ENCODE data around the gene A4GALT.

Gene A4GALT

DNA sequence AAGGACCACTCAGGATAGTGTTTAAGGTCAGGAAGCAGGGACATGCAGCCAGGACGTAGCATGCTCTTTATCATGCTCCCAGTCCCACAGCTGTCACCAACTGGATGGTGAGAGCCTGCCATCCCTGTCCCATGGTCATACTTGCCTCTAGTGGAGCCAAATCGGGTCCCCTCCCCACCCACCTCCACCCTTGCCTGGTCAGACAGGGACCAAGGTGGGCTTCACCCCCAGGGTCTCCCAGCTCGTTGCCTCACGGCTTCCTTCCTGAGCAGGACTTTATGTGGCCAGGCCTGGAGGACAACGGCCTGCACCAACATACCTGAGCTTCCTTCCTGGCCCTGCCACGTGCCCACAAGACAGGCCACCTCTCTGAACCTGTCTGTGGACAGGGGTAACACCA is 19.8 kb downstream of the A4GALT start:
- Mint-ChIP-seq H3K4me1 (ENCODE audit: low read depth) (no peaks in the 10 kb centered on the region), H3K27me3 (ENCODE audit: low read depth) (no peaks in the 10 kb centered on the region), H3K36me3 (ENCODE audit: low read depth) (no peaks in the 10 kb centered on the region), H3K9me3 (no peaks in the 10 kb centered on the region), H3K4me3 (no peak overlapping the region), H3K27ac (no peak overlapping the region)

DNA sequence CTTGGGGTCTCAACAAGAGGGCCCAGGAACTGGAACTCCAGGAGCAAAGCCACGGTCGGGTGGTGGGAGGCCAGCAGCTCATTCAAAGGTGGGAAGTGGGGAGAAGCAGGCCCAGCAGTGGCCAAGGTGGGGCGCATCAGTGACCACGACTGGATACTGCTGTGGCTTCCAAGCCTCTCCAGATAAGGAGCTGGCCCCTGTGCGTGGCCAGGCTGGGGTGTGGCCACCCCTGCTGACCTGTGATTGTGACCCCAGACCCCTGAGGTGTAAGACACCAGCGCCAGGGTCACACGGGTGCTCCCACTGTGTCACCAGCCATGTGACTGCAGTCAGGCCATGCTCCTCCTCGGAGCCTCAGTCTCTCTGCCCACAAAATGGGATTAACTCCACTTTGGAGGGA is 20.3 kb downstream of the A4GALT start:
- Mint-ChIP-seq H3K9me3 (no peaks in the 10 kb centered on the region), H3K4me1 (ENCODE audit: low read depth) (no peaks in the 10 kb centered on the region), H3K27ac (no peak overlapping the region), H3K36me3 (ENCODE audit: low read depth) (no peaks in the 10 kb centered on the region), H3K27me3 (ENCODE audit: low read depth) (no peaks in the 10 kb centered on the region), H3K4me3 (no peak overlapping the region)

DNA sequence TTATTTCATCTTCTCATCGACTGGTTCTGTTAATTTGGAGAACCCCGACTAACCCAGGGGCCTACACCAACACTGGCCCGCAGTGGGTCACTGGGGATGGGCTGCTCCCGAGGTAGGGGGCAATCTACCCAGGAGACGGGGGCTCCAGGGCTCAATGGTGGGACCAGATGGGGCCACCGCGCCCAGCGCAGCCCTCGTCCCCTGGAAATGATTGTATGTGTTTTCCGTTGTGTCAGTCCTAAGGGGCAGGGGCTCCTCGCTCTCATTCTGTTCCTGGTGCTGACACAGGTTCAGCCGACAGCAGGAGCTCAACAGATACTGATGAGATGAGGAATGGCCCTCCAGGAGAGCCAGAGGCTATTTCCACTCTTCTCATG is 20.7 kb downstream of the A4GALT start:
- H3K4me1 Mint-ChIP-seq (ENCODE audit: low read depth), result no peaks in the 10 kb centered on the region
- H3K9me3 Mint-ChIP-seq, result no peaks in the 10 kb centered on the region
- no peaks in the 10 kb centered on the region for H3K36me3 Mint-ChIP-seq (ENCODE audit: low read depth)
- H3K27me3 Mint-ChIP-seq (ENCODE audit: low read depth), result no peaks in the 10 kb centered on the region
- no peak overlapping the region for H3K27ac Mint-ChIP-seq
- H3K4me3 Mint-ChIP-seq, result no peak overlapping the region

DNA sequence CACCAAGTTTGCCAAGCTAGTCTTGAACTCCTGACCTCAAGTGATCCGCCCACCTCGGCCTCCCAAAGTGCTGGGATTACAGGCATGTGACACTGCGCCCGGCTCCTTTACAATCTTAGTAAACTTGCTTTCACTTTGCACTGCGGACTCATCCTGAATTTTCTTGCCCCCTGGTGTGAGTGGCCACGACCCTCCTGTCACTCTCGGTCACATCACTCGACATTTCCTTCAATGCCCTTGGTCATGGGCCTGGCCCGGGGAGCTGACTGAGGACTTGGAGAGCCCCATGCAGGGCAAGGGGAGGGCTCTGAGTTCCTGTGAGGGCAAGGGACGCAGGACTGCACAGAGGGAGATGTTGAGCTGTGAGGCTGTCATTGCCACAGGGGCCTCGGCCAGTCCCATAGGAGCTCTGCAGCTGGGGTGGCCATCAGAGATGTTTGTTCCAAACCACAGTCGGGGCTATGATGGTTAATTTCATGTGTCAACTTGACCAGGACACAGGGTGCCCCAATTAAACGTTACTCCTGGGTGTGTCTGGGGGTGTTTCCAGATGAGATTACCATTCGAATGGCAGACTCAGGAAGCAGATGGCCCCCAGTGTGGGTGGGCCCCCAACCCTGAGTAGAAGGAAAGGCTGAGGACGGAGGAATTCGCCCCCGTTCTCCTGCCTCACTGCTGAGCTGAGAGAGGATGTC is 21.2 kb downstream of the A4GALT start:
- Mint-ChIP-seq H3K27me3 (ENCODE audit: low read depth) (no peaks in the 10 kb centered on the region), H3K4me1 (ENCODE audit: low read depth) (no peaks in the 10 kb centered on the region), H3K4me3 (no peak overlapping the region), H3K27ac (no peak overlapping the region), H3K9me3 (no peaks in the 10 kb centered on the region), H3K36me3 (ENCODE audit: low read depth) (no peaks in the 10 kb centered on the region)

DNA sequence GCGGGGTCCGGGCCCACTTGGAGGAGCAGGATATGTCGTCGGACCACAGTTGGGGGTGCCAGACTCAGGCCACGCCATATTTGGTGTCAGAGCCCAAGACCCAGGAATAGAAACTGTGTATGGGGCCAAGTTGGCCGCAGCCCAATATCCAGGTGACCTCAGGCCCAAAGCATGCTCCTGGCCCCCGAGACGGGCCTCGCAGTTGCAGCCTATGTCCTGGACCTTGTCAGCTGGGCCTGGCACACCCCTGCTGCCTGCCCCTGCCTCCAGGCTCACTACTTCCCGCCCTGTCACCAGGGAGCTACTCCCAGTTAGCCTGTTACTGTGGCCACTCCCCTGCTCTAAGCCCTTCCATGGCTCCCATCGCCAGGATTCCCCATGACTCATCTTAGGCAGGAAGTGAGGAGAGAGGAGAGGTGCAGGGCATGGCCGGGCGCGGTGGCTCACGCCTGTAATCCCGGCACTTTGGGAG is 23.1 kb downstream of the A4GALT start:
- Mint-ChIP-seq H3K4me3 (no peak overlapping the region), H3K27me3 (ENCODE audit: low read depth) (no peaks in the 10 kb centered on the region), H3K27ac (no peak overlapping the region), H3K4me1 (ENCODE audit: low read depth) (no peaks in the 10 kb centered on the region), H3K36me3 (ENCODE audit: low read depth) (no peaks in the 10 kb centered on the region), H3K9me3 (no peaks in the 10 kb centered on the region)

DNA sequence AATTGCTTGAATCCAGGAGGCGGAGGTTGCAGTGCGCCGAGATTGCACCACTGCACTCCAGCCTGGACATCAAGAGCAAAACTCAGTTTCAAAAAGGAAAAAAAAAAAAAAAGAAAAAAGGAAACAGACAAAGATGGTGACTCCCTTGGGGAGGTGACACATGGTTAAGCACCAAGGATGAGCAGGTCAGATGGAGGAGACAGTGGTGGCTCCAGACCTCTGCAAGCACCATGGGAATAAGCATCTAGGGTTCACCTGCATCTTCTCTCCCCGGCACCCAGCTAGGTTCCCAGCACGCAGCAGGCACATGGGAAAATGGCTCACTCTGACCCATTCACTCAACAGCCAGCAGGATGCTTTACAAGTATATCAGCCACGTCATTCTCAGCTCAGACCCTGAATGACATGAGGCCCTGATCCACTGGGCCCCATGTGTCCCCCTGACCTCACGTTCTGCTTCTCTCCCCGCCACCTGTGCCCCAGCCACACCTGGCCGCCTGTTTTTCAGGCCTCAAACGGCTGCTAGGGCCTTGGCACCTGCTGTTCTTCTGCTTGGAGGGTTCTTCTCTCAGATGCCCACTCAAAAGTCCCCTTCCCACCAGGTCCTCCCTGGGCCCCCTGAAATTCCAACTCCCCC is 24.2 kb downstream of the A4GALT start:
- no peaks in the 10 kb centered on the region for H3K4me1 Mint-ChIP-seq (ENCODE audit: low read depth)
- no peaks in the 10 kb centered on the region for H3K36me3 Mint-ChIP-seq (ENCODE audit: low read depth)
- H3K27me3 Mint-ChIP-seq (ENCODE audit: low read depth), result no peaks in the 10 kb centered on the region

DNA sequence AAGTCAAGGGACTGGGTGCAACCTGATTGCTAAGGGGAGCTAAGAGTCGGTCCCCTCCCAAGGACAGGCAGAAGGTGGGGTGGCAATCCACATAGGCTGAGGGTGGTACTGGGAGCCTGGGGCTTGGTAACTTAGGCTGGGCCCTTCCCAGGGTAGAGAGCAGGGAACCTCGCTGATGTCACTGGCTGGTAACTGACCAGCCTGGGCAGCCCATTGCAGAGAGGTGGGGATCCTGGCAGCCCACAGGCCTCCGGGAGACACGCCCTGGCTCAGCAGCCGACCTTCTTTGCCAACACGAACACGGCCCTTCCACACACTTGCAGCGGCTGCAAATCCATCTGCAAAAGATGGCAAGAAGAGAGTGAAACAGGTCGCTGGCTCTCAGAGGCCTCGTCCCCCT is 25.4 kb downstream of the A4GALT start:
- no peak overlapping the region for H3K27ac Mint-ChIP-seq
- no peaks in the 10 kb centered on the region for H3K9me3 Mint-ChIP-seq
- no peaks in the 10 kb centered on the region for H3K27me3 Mint-ChIP-seq (ENCODE audit: low read depth)
- H3K36me3 Mint-ChIP-seq (ENCODE audit: low read depth), result no peaks in the 10 kb centered on the region
- no peak overlapping the region for H3K4me3 Mint-ChIP-seq
- no peaks in the 10 kb centered on the region for H3K4me1 Mint-ChIP-seq (ENCODE audit: low read depth)

More for the DNA sequence above, 24.2 kb downstream of the A4GALT start:
- Mint-ChIP-seq H3K9me3 (no peaks in the 10 kb centered on the region), H3K27ac (no peak overlapping the region), H3K4me3 (no peak overlapping the region)

DNA sequence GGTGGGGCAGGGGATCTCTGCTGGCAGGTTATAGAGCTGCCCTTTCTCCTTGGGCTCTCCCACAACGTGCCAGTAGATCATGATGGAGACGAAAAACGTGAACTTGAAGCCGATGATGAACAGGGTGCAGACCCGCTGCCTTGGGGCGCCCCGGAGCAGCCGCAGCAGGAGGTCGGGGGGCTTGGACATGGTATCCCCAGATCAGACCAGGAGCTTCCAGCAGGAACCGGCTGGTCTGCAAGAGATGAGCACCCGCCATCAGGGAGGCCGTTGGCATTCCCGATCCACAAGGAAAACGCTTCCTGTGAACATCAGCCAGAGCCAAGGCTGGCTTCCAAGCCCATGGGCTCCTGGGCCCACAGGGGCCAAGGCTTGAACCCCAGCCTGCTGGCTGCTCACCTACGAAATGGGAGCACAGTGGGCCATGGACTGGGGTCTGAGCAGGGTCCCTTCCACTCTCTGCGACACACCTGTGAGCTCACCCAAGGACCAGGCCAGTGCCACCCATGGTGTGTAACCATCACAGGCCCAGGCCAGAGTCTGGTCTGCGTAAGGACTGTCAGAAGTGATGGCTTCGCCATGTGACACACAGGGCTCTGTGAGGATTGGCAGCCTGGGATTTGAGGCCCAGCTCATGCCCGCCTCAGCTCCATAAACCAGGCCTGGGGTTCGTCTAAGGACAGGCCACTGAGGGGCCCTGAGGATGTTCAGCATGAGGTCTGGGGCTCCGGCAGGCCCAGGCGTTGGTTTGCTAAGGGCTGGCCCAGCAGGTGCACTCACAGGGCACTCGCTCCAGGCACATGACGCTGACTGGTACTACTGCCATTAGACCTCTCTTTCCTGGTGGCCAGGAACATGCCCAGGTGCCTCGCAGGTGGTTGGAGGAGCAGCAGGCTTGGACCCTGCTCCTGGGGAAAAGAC is 26.6 kb downstream of the A4GALT start:
- H3K27ac Mint-ChIP-seq, result no peak overlapping the region
- no peaks in the 10 kb centered on the region for H3K4me1 Mint-ChIP-seq (ENCODE audit: low read depth)

DNA sequence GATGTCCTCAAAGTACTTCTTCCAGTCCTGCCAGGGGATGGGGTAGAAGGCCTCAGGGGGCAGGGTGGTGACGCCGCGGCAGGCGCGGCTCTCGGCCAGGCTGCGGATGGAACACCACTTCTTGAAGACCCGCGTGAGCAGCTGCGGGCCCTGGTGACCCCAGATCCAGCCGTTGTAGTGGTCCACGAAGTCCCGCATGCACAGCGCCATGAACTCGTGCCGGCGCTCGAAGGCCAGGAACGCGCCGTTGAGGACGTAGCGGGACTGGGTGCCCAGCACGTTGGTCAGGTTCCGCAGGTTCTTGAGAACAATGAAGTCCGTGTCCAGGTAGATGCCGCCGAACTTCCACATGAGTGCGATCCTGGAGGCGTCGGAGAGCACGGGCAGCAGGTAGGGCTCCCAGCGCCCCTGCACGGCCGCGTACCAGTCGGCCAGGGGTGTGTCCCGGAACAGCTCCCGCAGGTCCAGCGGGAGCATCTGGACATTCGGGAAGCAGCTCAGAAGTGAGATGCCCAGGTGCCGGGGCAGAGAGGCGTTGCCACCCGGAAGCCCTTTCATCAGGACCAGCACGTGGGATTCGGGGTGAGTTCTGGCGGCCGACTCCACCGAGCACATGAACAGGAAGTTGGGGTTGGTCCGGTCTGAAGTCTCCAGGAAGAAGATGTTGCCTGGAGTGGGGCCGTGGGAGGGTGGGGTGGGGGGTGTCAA is 27.5 kb downstream of the A4GALT start:
- Mint-ChIP-seq H3K9me3 (no peaks in the 10 kb centered on the region), H3K36me3 (ENCODE audit: low read depth) (no peaks in the 10 kb centered on the region)

More for the DNA sequence above, 26.6 kb downstream of the A4GALT start:
- Mint-ChIP-seq H3K27me3 (ENCODE audit: low read depth) (no peaks in the 10 kb centered on the region), H3K36me3 (ENCODE audit: low read depth) (no peaks in the 10 kb centered on the region), H3K4me3 (no peak overlapping the region), H3K9me3 (no peaks in the 10 kb centered on the region)

DNA sequence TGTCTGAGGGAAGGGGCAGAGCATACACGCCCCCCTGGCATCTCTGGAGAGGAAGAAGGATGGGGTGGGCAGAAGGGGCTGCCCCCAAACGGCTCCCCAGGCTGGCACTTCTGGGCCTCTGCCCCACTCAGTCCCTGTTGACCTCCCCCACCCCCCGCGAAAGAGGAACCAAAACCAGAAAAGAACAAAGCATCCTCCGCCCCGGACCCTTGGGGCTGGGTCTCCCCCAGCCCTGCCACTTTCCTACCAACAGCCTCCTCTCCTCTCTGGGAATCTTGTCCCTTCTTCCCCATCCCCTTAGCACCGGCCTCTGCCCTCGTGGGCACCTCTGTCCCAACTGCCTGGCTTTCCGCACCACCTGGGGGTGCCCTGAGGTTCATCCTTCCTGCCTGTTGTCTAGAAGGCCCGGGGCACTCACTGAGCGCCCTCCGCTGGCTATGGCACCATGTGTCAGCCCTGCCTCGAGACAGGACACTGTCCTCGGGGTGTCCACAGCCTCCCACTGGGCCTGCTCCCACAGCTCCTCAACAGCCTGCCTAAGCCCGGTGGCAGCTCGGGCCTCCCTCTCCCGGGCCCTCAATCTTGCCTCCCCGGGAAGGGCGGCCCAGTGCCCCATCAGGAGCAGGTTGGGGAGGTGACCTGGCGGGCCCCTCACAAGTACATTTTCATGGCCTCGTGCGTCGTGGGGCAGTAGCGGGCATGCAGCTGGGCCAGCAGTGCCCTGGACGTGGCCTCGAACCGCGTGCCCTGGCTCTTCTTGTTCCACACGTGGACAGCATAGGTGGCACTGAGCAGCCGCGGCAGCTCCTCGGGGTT is 28.2 kb downstream of the A4GALT start:
- H3K27ac Mint-ChIP-seq, result no peak overlapping the region
- H3K4me3 Mint-ChIP-seq, result no peak overlapping the region
- no peaks in the 10 kb centered on the region for H3K4me1 Mint-ChIP-seq (ENCODE audit: low read depth)
- H3K27me3 Mint-ChIP-seq (ENCODE audit: low read depth), result no peaks in the 10 kb centered on the region
- H3K9me3 Mint-ChIP-seq, result no peaks in the 10 kb centered on the region
- H3K36me3 Mint-ChIP-seq (ENCODE audit: low read depth), result no peaks in the 10 kb centered on the region

More for the DNA sequence above, 27.5 kb downstream of the A4GALT start:
- Mint-ChIP-seq H3K4me3 (no peak overlapping the region), H3K27me3 (ENCODE audit: low read depth) (no peaks in the 10 kb centered on the region), H3K4me1 (ENCODE audit: low read depth) (no peaks in the 10 kb centered on the region), H3K27ac (no peak overlapping the region)

DNA sequence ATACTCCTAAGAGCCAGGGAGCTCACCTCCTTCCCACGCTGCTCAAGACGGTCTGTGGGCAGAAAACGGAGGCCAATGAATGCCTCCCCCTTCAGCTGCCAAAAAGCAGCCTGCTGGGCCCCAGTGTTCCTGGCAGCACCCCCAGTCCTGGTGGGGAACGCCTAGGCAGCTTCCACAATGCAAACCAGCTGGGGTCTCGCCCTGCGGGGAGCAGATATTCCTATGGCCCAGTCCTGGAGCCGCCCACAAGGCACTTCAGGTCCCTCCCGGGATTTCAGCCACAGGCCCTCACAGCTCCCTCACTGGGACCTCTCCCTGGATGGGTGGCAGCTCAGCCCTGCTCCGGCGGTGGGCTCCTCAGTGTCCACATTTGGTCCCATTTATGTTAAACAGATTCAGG is 29.2 kb downstream of the A4GALT start:
- H3K27ac Mint-ChIP-seq, result no peak overlapping the region
- no peak overlapping the region for H3K4me3 Mint-ChIP-seq
- no peaks in the 10 kb centered on the region for H3K4me1 Mint-ChIP-seq (ENCODE audit: low read depth)
- H3K27me3 Mint-ChIP-seq (ENCODE audit: low read depth), result no peaks in the 10 kb centered on the region
- no peaks in the 10 kb centered on the region for H3K9me3 Mint-ChIP-seq
- no peaks in the 10 kb centered on the region for H3K36me3 Mint-ChIP-seq (ENCODE audit: low read depth)

DNA sequence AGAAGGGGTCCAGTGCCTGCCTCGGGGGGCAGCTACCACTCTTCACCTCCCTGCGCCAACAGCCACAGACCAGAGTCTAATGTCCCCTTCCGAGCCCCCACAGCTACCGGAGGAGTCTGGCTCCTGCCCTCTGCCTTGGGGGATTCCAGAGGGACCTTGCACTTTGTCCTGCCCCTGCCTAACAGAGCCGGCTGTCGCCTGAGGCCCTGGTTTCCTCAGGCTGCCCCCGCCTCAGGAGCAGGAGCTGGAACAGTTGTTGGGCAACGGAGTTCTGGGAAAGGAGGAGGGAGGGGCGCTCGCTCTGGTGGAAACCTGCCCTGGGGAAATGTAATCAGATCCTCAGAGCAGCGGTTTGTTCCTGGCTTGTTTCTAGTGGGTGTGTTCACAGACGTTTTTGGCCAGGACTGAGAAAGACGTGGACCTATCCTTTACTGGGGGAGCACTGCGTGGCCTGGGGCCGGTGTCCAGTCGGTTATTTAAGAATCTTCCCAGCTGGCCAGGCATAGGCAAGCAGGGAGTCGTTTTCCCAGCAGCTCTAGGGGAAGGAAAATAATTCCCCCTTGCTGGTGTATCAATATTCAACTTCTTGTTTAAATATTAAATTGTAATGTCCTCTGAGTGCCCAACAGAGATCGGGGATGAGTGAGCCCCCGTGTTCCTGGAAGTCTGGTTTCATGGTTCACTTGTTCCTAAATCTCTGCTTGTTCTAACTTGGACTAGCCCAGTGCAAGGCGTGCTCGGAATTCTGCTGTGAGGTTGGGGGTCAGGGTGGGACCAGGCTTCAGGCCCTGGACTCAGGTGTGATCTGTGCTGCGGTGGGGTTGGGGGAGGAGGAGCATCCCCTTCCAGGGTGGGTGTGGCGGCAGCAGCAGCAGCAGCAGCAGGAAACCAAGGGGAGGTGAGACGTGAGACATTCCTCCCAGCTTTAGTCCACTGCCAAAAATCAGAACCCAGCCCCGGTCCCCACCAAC is 32.1 kb downstream of the A4GALT start:
- Mint-ChIP-seq H3K27me3 (ENCODE audit: low read depth) (no peaks in the 10 kb centered on the region), H3K4me3 (no peak overlapping the region), H3K9me3 (no peaks in the 10 kb centered on the region), H3K36me3 (ENCODE audit: low read depth) (no peaks in the 10 kb centered on the region), H3K4me1 (ENCODE audit: low read depth) (no peaks in the 10 kb centered on the region), H3K27ac (no peak overlapping the region)
